GM10266 (cell line): ENCODE measurements around the gene NADK.
A peak's percentile ranks its signal among the peaks of the same experiment; 100 is the strongest.

Source experiments
- DNase-seq: peaks from one replicate; pipeline ENCODE4 v3.0.0; 2012; ENCODE audit errors: extremely low spot score
- CTCF ChIP-seq: IDR thresholded peaks from 2 replicates; pipeline ENCODE4 v1.5.1; 2012; ENCODE audit warnings: mild to moderate bottlenecking, low read depth; ENCODE audit not compliant: control insufficient read depth, insufficient read depth; ENCODE audit errors: missing control alignments

NADK gene

GRCh38 chr1:1773874-1774273 lies 4.4 kb downstream of the NADK start:
- no peak for TF ChIP-seq CTCF
- no peak for DNase-seq

DNA sequence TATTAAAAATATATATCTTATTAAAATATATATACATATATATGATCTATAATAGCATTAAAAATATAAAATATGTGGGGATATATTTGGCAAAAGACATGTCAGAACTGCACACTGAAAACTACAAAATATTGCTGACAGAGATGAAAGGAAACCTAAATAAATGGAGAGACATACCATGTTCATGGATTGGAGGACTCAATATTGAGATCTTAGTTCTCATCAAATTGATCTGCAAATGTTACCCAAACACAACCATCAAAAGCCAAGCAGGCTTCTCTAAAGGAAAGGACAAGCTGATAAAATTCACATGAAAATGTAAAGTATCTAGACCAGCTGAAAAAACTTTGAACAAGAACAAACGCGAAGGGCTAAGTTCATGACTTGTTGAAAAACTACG lies 7.2 kb downstream of the NADK start:
- TF ChIP-seq CTCF = no peak

GRCh38 chr1:1770102-1770501 lies 8.2 kb downstream of the NADK start:
- DNase-seq = no peak
- TF ChIP-seq CTCF = no peak

More for the DNA sequence above, 7.2 kb downstream of the NADK start:
- DNase-seq = no peak

DNA sequence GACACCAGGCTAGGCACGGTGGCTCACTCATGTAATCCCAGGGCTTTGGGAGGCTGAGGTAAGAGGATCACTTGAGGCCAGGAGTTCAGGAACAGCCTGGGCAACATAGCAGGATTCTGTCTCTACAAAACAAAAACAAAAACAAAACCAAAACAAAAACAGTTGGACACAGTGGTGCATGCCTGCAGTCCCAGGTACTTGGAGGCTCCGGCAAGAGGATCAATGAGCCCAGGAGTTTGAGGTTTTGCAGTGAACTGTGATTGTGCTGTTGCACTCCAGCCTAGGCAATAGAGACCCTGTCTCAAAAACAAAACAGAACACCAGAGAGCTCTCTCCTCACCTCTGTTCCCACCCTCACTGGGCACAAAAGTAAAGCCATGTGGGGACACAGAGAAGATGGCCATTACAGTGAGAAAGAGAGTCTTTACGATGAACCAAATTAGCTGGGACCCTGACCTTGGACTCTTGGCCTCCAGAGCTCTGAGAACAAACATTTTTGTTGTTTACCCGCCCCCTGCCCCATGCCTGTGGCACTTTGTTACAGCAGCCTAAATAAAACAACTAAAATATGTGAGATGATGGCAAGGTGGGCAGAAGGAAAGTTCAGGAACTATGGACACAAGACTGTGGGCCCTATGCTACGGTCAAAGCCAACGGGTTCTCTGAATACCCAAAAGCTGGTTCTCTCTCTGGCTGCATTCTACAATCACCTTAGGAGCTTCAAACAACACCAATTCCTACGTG lies 9.8 kb downstream of the NADK start:
- no peak for TF ChIP-seq CTCF
- DNase-seq = no peak

DNA sequence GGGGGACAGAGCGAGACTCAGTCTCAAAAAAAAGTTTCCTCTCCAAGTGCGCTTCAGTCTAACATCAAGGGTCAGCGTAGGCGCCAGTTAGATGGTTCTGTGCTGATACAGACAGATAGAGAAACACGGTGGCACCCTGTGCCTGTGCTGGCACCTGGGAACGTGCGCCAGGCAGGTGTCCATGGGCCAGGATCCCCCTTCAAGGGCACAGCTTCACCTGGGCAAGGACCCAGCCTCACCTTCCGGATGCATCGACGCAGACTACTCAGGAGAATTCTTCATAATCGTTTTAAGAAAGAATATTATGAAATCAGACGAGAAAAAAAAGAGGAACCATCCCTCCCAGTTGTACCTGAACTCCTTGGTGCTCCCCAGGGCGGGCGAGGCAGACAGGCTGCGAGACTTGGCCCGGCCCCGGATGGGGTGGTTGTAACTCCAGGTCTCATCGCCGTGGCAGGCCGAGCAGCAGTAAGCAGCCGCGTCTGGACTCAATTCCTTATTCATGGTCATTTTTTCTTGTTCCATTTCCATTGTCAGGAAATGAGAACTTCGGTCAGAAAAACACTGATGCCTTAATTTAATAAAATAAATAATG lies 13.3 kb downstream of the NADK start:
- no peak for TF ChIP-seq CTCF
- DNase-seq = no peak

- DNase-seq = no peak
- TF ChIP-seq CTCF = peak; percentile 33
Observed at GRCh38 chr1:1763657-1764621, 14.3 kb downstream of the NADK start.
